Skin epidermis (tissue), 12 donors: ENCODE results near the gene AP5S1.
A peak's percentile ranks its signal among the peaks of the same experiment; 100 is the strongest.

Source experiments
- H3K27ac ChIP-seq, 21 experiments: fragments of 200-600 bp; sonication (generic) in 11 of 21; one replicate each; pipeline ENCODE4 v1.5.0; 2020; ENCODE audit warnings: mild to moderate bottlenecking in 3 of 21, inconsistent platforms in 2 of 21, moderate library complexity in 2 of 21
- H3K4me3 ChIP-seq, 7 experiments: fragments of 200-600 bp; sonication (generic) in 2 of 7; one replicate each; pipeline ENCODE4 v1.5.0; 2020; ENCODE audit warnings: inconsistent platforms in 2 of 7, mild to moderate bottlenecking in 2 of 7, moderate library complexity in 1 of 7

AP5S1 gene

DNA sequence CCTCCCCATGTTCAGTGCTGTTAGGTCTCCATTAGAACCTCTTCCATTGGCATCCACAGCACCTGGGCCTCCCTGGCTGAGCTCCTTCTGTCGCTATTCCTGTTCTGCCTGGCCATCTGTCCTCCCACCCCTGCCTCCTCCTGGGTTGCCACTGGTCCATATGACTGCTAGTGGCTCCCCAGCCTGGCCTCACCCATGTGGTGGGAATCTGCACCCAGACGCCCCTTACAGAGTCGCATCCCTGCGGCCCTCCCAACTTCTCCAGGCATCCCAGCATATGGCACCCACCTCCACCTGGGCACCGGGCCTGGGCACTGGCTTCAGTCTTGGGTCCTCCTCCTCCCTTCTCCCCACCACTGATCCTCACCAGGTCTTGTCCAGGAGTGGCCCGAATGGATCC, 16.5 kb upstream of the AP5S1 start:
- H3K27ac ChIP-seq, result peak overlapping the region in 12 of 21 experiments; percentile 11 to 97 (median 94)
- no peak overlapping the region for H3K4me3 ChIP-seq

DNA sequence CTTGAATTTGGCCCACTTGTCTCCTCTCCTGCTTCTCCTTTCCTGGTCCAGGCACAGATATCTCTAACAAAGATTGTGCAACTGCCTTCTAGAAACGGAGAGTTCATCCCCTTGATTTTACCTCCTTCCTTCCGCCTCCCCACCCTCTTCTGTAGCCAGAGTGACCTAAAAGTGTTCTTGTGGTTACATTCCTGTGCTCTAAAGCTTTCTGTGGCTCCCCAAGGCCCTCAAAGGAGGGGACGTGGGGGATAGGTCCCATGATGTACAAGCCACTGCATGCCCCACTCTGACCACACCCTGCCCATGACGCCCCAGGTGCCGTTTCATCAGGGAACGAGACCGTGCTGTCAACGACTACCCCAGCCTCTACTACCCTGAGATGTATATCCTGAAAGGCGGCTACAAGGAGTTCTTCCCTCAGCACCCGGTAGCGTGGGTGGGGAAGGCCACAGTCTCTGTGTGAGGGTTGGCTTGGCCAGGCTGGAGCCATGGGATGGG, 16.0 kb upstream of the AP5S1 start:
- peak overlapping the region in 15 of 21 experiments; percentile 2 to 97 (median 93) for H3K27ac ChIP-seq
- no peak overlapping the region for H3K4me3 ChIP-seq

DNA sequence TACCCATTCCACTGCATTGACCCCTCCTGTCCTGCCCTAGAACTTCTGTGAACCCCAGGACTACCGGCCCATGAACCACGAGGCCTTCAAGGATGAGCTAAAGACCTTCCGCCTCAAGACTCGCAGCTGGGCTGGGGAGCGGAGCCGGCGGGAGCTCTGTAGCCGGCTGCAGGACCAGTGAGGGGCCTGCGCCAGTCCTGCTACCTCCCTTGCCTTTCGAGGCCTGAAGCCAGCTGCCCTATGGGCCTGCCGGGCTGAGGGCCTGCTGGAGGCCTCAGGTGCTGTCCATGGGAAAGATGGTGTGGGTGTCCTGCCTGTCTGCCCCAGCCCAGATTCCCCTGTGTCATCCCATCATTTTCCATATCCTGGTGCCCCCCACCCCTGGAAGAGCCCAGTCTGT, 15.6 kb upstream of the AP5S1 start:
- Histone ChIP-seq H3K27ac (peak overlapping the region in 17 of 21 experiments; percentile 2 to 97 (median 88)), H3K4me3 (no peak overlapping the region)

DNA sequence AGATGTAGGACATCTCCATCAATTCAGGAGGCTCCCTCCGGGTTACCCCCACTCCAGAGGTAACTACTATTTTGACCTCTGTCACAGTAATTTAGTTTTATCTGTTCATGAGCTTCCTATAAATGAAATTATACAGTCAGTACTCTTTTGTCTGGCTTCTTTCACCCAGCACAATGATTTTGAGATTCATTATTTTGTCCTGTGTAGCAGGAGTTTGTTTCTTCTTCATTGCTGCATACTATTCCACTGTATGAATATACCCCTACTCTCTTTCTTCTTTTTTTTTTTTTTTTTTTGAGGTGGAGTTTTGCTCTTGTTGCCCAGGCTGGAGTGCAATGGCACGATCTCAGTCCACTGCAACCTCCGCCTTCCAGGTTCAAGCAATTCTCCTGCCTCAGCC, 11.8 kb upstream of the AP5S1 start:
- peak overlapping the region in 19 of 21 experiments; percentile 77 to 97 (median 93) for H3K27ac ChIP-seq
- no peak overlapping the region for H3K4me3 ChIP-seq

DNA sequence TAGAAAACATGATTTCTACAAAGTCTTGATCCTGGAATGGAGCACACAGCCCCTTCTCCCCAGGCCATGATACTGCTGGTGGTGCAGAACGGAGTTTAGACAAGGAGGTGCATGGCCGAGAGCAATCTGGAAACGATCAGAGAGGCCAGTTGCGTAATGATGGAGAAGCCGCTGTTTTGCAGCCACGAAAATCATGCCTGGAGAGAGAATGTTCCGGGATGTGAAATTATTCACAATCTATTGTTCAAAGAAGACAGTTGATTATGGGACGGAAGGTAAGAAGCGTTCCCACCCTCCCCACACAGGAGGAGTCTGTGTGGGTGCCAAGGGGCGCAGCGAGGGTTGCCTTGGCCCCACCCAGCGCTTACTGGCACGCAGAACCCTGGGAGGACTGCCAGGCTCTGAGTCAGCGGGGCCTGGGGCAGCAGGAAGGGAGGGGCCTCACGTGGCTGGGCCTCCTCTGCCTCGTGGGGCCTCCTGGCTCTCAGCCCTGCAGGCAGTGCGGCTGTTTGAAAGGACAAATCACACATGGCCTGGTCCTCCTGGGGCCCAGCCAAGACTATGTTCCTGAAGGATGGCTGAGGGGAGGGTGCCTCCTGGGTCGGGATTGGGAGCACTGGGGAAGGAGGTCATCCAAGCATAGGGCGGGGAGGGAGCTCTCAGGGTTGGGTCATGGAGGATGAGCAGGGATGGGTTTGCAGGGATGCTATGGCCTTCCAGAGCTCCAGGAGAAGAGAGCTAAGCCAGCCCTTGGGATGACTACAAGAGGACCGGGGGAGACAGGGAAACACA, 8.7 kb upstream of the AP5S1 start:
- Histone ChIP-seq H3K4me3 (peak overlapping the region; percentile 3 to 30 (median 19)), H3K27ac (peak overlapping the region in 20 of 21 experiments; percentile 65 to 98 (median 89))

DNA sequence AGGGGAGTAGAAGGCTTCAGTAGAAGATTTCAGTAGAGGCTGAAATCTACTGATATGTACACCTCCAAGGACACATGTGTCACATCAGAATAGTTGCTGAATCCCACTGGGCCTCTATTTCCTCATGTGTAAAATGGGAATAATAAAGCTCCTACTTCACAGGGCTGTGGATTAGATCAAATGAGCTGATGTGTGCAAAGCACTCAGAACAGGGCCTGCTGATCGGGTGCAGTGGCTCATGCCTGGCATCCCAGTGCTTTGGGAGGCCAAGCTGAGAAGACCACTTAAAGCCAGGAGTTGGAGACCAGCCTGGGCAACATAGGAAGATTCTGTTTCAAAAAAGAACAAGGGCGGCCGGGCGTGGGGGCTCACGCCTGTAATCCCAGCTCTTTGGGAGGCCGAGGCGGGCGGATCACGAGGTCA, 8.1 kb upstream of the AP5S1 start:
- Histone ChIP-seq H3K4me3 (no peak overlapping the region), H3K27ac (peak overlapping the region in 20 of 21 experiments; percentile 61 to 98 (median 89))

DNA sequence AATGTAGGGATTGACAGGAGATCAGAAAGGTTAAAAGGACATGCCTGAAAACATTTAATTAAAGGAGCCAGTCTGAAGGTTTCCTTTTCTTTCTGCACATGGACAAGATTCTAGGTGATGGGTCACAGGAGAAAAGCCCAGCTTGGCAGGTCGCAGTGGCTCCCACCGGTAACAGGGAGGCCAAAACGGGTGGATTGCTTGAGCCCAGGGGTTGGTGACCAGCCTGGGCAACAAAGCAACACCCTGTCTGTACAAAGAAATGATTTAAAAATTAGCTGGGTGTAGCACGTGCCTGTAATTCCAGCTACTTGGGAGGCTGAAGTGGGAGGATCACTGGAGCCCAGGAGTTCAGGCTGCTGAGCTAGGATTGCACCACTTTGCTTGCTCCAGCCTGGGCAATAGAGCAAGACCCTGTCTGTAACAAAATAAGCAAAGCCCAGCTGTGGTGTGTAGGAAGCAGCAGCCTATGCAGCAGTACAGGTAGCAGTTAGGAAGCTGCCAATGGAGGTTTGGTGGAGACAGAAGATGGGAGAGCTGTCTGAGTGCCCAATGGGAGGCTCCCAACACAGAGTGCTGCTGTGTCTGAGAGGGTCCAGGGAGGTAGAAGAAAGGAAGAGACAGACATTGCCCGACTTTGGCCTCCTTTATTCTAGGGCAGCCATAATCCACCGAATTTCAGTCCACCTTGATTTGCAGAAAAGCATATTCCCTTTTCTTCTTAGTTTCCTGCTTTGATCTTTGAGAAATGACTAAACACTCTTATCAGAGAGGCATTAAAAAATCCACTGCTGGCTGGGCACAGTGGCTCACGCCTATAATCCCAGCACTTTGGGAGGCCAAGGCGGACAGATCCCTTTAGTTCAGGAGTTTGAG, 7.1 kb upstream of the AP5S1 start:
- Histone ChIP-seq H3K4me3 (no peak overlapping the region), H3K27ac (peak overlapping the region in 20 of 21 experiments; percentile 3 to 98 (median 86))

DNA sequence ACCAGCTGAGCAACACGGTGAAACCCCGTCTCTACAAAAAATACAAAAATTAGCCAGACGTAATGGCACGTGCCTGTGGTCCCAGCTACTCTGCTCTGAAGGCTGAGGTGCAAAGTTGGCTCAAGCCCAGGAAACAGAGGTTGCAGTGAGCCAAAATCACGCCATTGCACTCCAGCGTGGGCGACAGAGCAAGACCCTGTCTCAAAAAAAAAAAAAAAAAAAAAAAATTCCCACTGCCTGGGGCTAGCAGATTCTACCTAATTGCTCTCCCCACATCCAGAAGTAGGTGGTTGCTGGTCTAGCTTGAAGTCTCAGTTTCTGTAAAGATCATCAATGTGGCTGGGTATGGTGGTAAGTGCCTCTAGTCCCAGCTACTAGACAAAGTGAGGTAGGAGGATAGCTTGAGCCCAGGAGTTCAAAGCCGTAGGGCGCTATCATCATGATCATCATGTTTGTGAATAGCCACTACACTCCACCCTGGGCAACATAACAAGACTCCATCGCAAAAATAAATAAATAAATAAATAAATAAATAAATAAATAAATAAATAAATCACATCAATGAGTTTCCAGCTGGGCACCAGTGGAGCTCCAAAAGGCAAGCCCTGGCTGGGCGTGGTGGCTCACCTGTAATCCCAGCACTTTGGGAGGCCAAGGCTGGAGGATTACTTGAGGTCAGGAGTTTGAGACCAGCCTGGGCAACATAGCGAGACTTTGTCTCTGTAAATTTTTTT, 6.3 kb upstream of the AP5S1 start:
- no peak overlapping the region for H3K4me3 ChIP-seq
- peak overlapping the region in 11 of 21 experiments; percentile 34 to 98 (median 84) for H3K27ac ChIP-seq

DNA sequence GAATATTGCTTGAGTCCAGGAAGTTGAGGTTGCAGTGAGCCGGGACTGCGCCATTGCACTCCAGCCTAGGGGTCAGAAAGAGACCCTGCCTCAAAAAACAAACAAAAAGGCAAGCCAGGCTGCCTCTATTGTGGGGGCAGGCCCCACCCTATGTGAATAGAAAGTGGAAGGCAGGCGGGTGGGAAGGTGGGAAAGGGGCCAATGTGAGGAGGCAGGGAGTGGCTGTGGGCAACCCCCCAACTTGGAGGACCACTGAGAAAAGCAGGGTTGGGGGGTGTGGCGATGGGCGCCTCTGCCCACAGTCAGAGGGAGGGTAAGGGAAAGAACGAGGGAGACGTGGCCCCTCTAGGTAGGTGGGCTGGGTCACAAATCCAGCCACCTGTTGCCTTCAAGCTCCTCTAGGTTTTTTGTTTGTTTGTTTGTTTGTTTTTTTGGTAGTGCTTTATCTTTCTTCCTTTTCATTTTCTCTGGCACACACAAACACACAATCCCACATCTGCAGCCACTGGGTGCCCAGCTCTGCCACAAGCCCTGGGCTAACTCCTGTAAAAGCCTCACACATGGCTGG, 5.3 kb upstream of the AP5S1 start:
- no peak overlapping the region for H3K4me3 ChIP-seq
- peak overlapping the region in 9 of 21 experiments; percentile 29 to 90 (median 65) for H3K27ac ChIP-seq

DNA sequence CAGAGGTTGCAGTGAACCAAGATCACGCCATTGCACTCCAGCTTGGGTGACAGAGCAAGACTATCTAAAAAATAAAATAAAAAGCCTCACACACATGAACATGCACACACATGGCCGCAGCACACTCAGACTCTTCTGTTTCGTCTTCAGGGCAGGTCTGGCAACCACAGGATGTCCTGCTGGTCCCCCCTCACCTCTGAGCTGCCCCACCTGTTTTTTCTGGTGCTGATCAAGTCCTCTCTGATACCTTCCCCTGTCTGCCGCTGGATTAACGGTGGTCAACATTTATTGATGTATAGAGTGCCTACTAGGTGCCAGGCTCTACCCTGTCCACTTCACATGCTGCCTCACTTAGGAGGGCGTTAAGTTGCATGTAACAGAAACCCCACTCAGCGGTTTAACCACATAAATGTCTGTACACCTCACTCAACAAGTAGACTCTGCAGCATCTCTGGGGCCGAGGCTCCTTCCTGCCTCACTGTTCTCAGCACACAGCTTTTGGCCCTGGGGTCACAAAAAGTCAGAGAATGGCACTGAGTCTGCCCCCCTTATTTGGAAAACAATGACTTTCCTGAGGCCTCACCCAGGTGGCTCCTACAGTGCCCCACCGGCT, 4.5 kb upstream of the AP5S1 start:
- Histone ChIP-seq H3K27ac (peak overlapping the region in 13 of 21 experiments; percentile 8 to 90 (median 48)), H3K4me3 (no peak overlapping the region)

DNA sequence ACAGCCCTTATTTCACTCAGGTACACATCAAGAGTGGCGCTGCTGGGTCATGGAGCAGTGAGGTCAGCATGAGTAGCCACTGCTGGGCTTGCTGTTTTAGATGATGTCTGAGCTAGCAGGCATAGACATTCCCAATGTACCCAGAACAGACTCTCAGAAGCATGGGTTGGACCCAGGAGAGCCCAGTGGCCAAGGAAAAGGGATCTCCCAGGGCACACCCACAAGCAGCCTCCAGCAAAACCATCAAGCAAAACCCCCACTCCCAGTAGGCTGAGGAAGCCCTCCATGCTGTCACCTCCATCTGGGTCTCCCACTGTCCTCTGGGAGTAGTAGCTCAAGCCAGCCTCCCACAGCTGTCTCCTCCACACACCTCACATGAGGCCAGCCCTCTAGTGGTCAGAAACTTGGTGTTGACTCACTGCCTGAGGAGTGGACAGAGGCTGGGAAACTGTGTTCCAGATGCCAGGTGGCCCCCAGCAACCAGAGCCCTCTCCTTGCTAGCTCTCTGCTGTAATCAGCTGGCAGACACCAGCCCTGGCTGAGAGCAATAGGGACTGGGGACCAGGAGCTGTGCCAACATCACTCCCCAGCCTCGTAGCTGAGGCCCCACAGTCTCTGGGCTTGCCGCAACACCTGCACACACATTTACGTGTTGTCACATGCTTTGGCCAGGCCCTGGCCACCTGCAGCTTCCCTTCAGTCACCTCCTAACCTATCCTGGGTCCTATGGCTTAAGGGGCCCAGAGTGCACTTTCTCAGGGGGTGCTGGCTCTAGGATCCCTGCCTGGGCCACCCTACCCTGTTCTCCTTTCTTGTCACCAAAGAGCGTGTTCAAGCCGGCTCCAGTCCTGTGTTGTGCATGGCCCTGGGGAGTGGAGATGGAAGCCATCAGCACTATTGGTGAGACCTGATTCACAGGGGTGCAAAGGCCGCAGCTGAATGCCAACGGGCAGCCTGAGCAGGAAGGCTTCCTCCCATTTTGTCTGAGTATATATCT, 1.9 kb upstream of the AP5S1 start:
- Histone ChIP-seq H3K27ac (peak overlapping the region in 19 of 21 experiments; percentile 23 to 100 (median 65)), H3K4me3 (no peak overlapping the region)

DNA sequence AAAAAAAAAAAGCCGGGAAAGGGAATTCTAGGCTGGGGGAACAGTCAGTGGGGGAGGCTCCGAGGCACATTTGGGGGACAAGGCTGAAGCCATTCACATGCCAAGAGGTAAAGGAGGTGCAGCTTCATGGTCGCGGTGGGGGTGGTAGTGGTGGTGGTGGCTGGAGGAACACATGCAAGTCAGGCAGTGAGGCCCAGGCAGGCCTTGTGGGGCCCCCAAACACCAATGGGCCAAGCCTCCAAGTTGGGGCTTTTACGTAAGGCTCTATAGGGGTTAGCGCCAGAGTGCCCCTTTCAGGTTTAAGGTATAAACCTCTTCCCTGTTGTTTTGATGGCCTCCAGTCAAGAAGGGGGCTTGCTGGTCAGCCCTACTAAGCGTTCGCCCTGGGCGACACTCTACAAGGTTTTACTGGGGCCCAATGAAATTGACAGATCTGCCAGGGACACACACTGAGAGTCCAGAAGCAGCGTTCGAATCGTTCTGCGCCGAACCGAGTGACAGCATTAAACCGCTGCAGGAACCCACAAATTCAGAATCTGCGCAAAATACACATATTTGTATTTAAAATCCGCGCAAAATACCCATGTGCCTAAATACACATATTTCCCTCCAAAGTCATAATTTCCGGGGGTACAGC, 818 bp upstream of the AP5S1 start:
- H3K27ac ChIP-seq, result peak overlapping the region; percentile 76 to 100 (median 98)

DNA sequence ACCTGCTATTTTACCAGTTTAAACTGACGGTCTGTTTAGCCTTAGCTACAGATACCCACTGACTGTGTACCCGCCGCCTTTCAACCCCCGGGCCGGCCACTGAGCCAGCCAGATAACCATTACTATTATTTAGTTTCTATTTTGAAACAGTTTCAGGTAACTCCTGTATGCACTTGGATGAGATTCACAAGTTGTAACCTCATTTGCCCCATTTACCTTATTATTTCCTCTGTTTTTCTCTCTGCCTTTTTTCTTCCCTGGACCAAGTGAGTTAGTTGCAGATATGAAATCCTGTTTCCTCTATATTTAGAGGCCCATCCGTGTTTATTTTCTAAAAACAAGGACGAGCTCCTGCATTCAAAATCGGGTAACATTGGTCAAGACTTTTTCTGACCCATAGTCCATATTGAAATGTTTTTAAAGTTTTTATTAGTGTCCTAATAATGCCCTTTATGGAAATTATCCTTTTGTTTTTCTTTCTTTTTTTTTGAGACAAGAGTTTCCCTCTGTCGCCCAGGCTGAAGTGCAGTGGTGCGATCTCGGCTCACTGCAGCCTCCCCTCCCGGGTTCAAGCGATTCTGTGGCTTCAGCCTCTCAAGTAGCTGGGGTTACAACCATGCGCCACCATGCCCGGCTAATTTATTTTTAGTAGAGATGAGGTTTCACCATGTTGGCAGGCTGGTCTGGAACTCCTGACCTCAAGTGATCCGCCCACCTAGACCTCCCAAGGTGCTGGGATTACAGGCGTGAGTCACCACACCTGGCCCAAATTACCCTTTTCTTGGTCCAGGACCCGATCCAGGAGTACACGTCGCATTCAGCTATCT, 767 bp downstream of the AP5S1 start:
- Histone ChIP-seq H3K27ac (peak overlapping the region; percentile 76 to 100 (median 98)), H3K4me3 (peak overlapping the region; percentile 47 to 83 (median 62))

More for the DNA sequence above, 818 bp upstream of the AP5S1 start:
- H3K4me3 ChIP-seq, result peak overlapping the region; percentile 47 to 83 (median 62)

DNA sequence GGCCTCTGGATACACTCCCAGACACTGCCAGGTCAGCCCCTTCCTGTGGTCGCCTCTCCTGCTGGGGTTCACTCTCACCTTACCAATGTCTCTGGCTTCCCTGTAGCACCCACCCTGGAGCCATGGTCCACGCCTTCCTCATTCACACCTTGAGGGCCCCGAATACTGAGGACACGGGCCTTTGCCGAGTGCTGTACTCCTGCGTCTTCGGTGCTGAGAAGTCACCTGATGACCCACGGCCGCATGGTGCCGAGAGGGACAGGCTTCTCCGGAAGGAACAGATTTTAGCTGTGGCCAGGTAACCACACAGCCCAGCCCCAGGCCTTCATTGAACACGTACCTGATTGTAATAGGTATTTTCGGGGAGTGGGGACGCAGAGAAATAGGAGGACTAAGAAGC, 1.6 kb downstream of the AP5S1 start:
- no peak overlapping the region for H3K4me3 ChIP-seq
- H3K27ac ChIP-seq, result no peak overlapping the region

DNA sequence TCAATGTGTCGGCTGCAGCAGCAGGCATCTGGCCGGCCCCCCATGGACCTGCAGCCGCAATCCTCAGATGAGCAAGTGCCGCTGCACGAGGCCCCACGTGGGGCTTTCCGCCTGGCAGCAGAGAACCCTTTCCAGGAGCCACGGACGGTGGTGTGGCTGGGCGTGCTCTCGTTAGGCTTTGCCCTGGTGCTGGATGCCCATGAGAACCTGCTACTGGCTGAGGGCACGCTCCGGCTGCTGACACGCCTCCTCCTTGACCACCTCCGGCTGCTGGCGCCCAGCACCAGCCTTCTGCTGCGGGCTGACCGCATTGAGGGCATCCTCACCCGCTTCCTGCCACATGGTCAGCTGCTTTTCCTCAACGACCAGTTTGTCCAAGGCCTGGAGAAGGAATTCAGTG, 3.5 kb downstream of the AP5S1 start:
- Histone ChIP-seq H3K27ac (no peak overlapping the region), H3K4me3 (no peak overlapping the region)

DNA sequence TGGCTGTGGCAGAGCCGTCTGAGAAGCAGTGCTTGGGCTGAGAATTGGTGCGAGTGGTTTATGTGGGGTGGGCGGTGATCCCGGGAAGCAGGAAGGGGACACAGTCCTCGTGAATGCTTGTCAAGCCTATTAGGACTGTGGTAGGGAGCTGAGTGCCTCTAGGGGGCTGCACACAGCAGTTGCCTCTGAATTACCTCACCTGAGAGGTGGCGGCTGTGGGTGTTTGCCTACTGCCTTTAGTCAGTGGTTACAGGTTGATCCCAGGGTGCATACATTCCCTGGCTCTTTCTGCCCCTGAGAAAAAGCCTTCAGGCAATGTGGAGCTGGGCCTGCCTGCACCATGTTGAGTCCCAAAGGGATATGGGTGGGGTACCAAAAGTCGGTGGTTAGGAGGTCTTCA, 5.2 kb downstream of the AP5S1 start:
- Histone ChIP-seq H3K4me3 (no peak overlapping the region), H3K27ac (no peak overlapping the region)
